Globus pallidus (tissue), 1 donor: ENCODE data around the gene CMC4.

Experiments used
- DNase-seq: peaks from one replicate; pipeline ENCODE4 v3.0.0-alpha.2; 2015; ENCODE audit warnings: low spot score

The CMC4 gene

GRCh38 chrX:155053656-155054055 is 17.3 kb downstream of the CMC4 start:
- DNase-seq = no peak

GRCh38 chrX:155052738-155053498 is 18.0 kb downstream of the CMC4 start:
- no peak for DNase-seq

- DNase-seq = peak; percentile 59
These were observed 21.8 kb downstream of the CMC4 start for GRCh38 chrX:155048977-155049619.

GRCh38 chrX:155046811-155047528 is 24.0 kb downstream of the CMC4 start:
- DNase-seq = no peak

GRCh38 chrX:155046129-155046810 is 24.7 kb downstream of the CMC4 start:
- no peak for DNase-seq

- no peak for DNase-seq
These were observed 35.2 kb downstream of the CMC4 start for GRCh38 chrX:155035688-155036087.

- no peak for DNase-seq
These were observed 39.3 kb downstream of the CMC4 start for GRCh38 chrX:155031657-155032056.

GRCh38 chrX:155028877-155029291 is 42.1 kb downstream of the CMC4 start:
- no peak for DNase-seq

- DNase-seq = no peak
These were observed 42.8 kb downstream of the CMC4 start for GRCh38 chrX:155028129-155028528.

GRCh38 chrX:155027509-155028066 is 43.3 kb downstream of the CMC4 start:
- peak; percentile 29 for DNase-seq

- DNase-seq = peak; percentile 89
These were observed 44.0 kb downstream of the CMC4 start, which contains the start of gene FUNDC2 for GRCh38 chrX:155026727-155027508. TSS of gene FUNDC2 (plus strand) at chrX:155026844. CDS start at chrX:155026939, 95 bp downstream.

- DNase-seq = no peak
These were observed 44.6 kb downstream of the CMC4 start for GRCh38 chrX:155026420-155026726.

- no peak for DNase-seq
These were observed 46.8 kb downstream of the CMC4 start for GRCh38 chrX:155023907-155024833.

GRCh38 chrX:155022585-155022984 is 48.4 kb downstream of the CMC4 start, which contains the start of gene F8:
TSS of gene F8 (minus strand) at chrX:155022723. CDS start at chrX:155022552, 171 bp downstream.
- no peak for DNase-seq

GRCh38 chrX:155020591-155020990 is 50.3 kb downstream of the CMC4 start:
- no peak for DNase-seq
